Mucosa of stomach (tissue), 1 donor: Measurements from ENCODE around the gene SUPT5H.

Experiments
- H3K27me3 ChIP-seq: one replicate; pipeline ENCODE4 v1.7.0; 2013; ENCODE audit warnings: mild to moderate bottlenecking, low read length; ENCODE audit not compliant: control insufficient read depth, insufficient read depth
- H3K36me3 ChIP-seq: one replicate; pipeline ENCODE4 v1.7.0; 2013; ENCODE audit warnings: low read length; ENCODE audit not compliant: control insufficient read depth, insufficient read depth
- H3K4me1 ChIP-seq: one replicate; pipeline ENCODE4 v1.7.0; 2013; ENCODE audit warnings: mild to moderate bottlenecking, low read length; ENCODE audit not compliant: control insufficient read depth, insufficient read depth
- H3K4me3 ChIP-seq: one replicate; pipeline ENCODE4 v1.7.0; 2013; ENCODE audit warnings: low read length
- H3K9ac ChIP-seq: one replicate; pipeline ENCODE4 v1.7.0; 2013; ENCODE audit warnings: mild to moderate bottlenecking, low read length, moderate library complexity
- H3K9me3 ChIP-seq: one replicate; pipeline ENCODE4 v1.7.0; 2013; ENCODE audit warnings: mild to moderate bottlenecking, low read length, moderate library complexity; ENCODE audit not compliant: control insufficient read depth
- donor health status: Pancreatic carcinoma.

Gene SUPT5H

GRCh38 chr19:39411832-39412099, 33.6 kb upstream of the SUPT5H start:
- H3K27me3 ChIP-seq, result peaks cover 8% of the 10 kb centered on the region
- H3K4me3 ChIP-seq, result peak overlapping the region; percentile 4
- H3K4me1 ChIP-seq, result peaks cover 27% of the 10 kb centered on the region
- H3K36me3 ChIP-seq, result peaks cover 14% of the 10 kb centered on the region
- H3K9ac ChIP-seq, result peak overlapping the region; percentile 99
- H3K9me3 ChIP-seq, result no peaks in the 10 kb centered on the region

- Histone ChIP-seq H3K27me3 (peaks cover 8% of the 10 kb centered on the region), H3K4me1 (peaks cover 27% of the 10 kb centered on the region), H3K9ac (peak within 1 kb of the TSS; percentile 99), H3K36me3 (peaks cover 14% of the 10 kb centered on the region), H3K9me3 (no peaks in the 10 kb centered on the region), H3K4me3 (peak within 1 kb of the TSS; percentile 47)
Measured at GRCh38 chr19:39412100-39412866, 33.1 kb upstream of the SUPT5H start, which contains the start of gene PLEKHG2. TSS of gene PLEKHG2 (plus strand) at chr19:39412669. CDS start at chr19:39414087, 1,418 bp downstream.

- peaks cover 8% of the 10 kb centered on the region for H3K27me3 ChIP-seq
- peaks cover 10% of the 10 kb centered on the region for H3K36me3 ChIP-seq
- no peaks in the 10 kb centered on the region for H3K9me3 ChIP-seq
- H3K4me1 ChIP-seq, result peaks cover 27% of the 10 kb centered on the region
- peak overlapping the region; percentile 47 for H3K4me3 ChIP-seq
- peak overlapping the region; percentile 74 for H3K9ac ChIP-seq
Measured at GRCh38 chr19:39412867-39413271, 32.5 kb upstream of the SUPT5H start.

GRCh38 chr19:39413272-39413910, 32.0 kb upstream of the SUPT5H start:
- Histone ChIP-seq H3K9ac (peak overlapping the region; percentile 74), H3K27me3 (peaks cover 8% of the 10 kb centered on the region), H3K9me3 (no peaks in the 10 kb centered on the region), H3K4me3 (peak overlapping the region; percentile 47), H3K36me3 (peaks cover 5% of the 10 kb centered on the region), H3K4me1 (peaks cover 27% of the 10 kb centered on the region)

GRCh38 chr19:39413911-39414608, 31.3 kb upstream of the SUPT5H start:
- peaks cover 27% of the 10 kb centered on the region for H3K4me1 ChIP-seq
- peak overlapping the region; percentile 55 for H3K9ac ChIP-seq
- H3K4me3 ChIP-seq, result no peak overlapping the region

GRCh38 chr19:39415111-39416046, 30.0 kb upstream of the SUPT5H start:
- Histone ChIP-seq H3K27me3 (peaks cover 8% of the 10 kb centered on the region), H3K4me3 (no peak overlapping the region), H3K36me3 (no peaks in the 10 kb centered on the region), H3K9me3 (no peaks in the 10 kb centered on the region), H3K9ac (no peak overlapping the region), H3K4me1 (peaks cover 23% of the 10 kb centered on the region)

More at GRCh38 chr19:39413911-39414608, 31.3 kb upstream of the SUPT5H start:
- Histone ChIP-seq H3K9me3 (no peaks in the 10 kb centered on the region), H3K36me3 (no peaks in the 10 kb centered on the region), H3K27me3 (peaks cover 8% of the 10 kb centered on the region)

GRCh38 chr19:39416152-39417120, 28.9 kb upstream of the SUPT5H start:
- no peak overlapping the region for H3K4me3 ChIP-seq
- H3K4me1 ChIP-seq, result peaks cover 13% of the 10 kb centered on the region
- H3K9ac ChIP-seq, result no peak overlapping the region
- no peaks in the 10 kb centered on the region for H3K9me3 ChIP-seq
- no peaks in the 10 kb centered on the region for H3K36me3 ChIP-seq
- H3K27me3 ChIP-seq, result peaks cover 8% of the 10 kb centered on the region

- no peaks in the 10 kb centered on the region for H3K36me3 ChIP-seq
- no peaks in the 10 kb centered on the region for H3K9me3 ChIP-seq
Measured at GRCh38 chr19:39417463-39418181, 27.8 kb upstream of the SUPT5H start.

GRCh38 chr19:39419003-39419402, 26.4 kb upstream of the SUPT5H start:
- no peaks in the 10 kb centered on the region for H3K36me3 ChIP-seq
- no peaks in the 10 kb centered on the region for H3K9me3 ChIP-seq
- H3K4me1 ChIP-seq, result peaks cover 6% of the 10 kb centered on the region
- H3K4me3 ChIP-seq, result no peak overlapping the region
- H3K9ac ChIP-seq, result no peak overlapping the region
- H3K27me3 ChIP-seq, result no peaks in the 10 kb centered on the region

More at GRCh38 chr19:39417463-39418181, 27.8 kb upstream of the SUPT5H start:
- Histone ChIP-seq H3K27me3 (peaks cover 6% of the 10 kb centered on the region), H3K4me3 (no peak overlapping the region), H3K9ac (no peak overlapping the region), H3K4me1 (peaks cover 11% of the 10 kb centered on the region)

GRCh38 chr19:39420769-39421168, 24.6 kb upstream of the SUPT5H start:
- no peaks in the 10 kb centered on the region for H3K36me3 ChIP-seq
- H3K9me3 ChIP-seq, result no peaks in the 10 kb centered on the region
- no peaks in the 10 kb centered on the region for H3K27me3 ChIP-seq
- H3K9ac ChIP-seq, result no peak overlapping the region
- no peaks in the 10 kb centered on the region for H3K4me1 ChIP-seq
- no peak overlapping the region for H3K4me3 ChIP-seq
